Panc1 (cell line): ENCODE measurements around the gene CCDC32.
"Not testable (repeated sequence)": the region's sequence is repeated elsewhere in the genome, so short reads cannot be mapped to it uniquely, and the experiment has no call there.

Source experiments
- CTCF ChIP-seq: fragments of 450-650 bp; IDR thresholded peaks from 2 replicates; pipeline ENCODE4 v1.5.1; 2017; ENCODE audit warnings: mild to moderate bottlenecking
- POLR2AphosphoS5 ChIP-seq: IDR thresholded peaks from 2 replicates; pipeline ENCODE4 v1.6.1; 2012; ENCODE audit warnings: mild to moderate bottlenecking, low read depth, low read length, moderate library complexity
- SIN3A ChIP-seq: IDR thresholded peaks from 2 replicates; pipeline ENCODE4 v1.6.1; 2012; ENCODE audit warnings: low read depth, mild to moderate bottlenecking, low read length, moderate library complexity, borderline replicate concordance; ENCODE audit not compliant: insufficient read depth
- TCF7L2 ChIP-seq: IDR thresholded peaks from 2 replicates; pipeline ENCODE4 v1.6.1; 2011; ENCODE audit warnings: mild to moderate bottlenecking, low read depth, low read length, inconsistent platforms
- TF ChIP-seq, protein P1 (sequence below), 2 experiments: IDR thresholded peaks; 2 replicates each; pipeline ENCODE4 v1.6.1; 2011 to 2012; ENCODE audit warnings: low read depth in 2 of 2, control low read depth in 1 of 2, low read length in 1 of 2, mild to moderate bottlenecking in 1 of 2, moderate library complexity in 1 of 2; ENCODE audit not compliant: insufficient read depth in 1 of 2

- not testable (repeated sequence) for TF ChIP-seq CTCF, TCF7L2, SIN3A, POLR2AphosphoS5
- TF ChIP-seq, protein P1, sequence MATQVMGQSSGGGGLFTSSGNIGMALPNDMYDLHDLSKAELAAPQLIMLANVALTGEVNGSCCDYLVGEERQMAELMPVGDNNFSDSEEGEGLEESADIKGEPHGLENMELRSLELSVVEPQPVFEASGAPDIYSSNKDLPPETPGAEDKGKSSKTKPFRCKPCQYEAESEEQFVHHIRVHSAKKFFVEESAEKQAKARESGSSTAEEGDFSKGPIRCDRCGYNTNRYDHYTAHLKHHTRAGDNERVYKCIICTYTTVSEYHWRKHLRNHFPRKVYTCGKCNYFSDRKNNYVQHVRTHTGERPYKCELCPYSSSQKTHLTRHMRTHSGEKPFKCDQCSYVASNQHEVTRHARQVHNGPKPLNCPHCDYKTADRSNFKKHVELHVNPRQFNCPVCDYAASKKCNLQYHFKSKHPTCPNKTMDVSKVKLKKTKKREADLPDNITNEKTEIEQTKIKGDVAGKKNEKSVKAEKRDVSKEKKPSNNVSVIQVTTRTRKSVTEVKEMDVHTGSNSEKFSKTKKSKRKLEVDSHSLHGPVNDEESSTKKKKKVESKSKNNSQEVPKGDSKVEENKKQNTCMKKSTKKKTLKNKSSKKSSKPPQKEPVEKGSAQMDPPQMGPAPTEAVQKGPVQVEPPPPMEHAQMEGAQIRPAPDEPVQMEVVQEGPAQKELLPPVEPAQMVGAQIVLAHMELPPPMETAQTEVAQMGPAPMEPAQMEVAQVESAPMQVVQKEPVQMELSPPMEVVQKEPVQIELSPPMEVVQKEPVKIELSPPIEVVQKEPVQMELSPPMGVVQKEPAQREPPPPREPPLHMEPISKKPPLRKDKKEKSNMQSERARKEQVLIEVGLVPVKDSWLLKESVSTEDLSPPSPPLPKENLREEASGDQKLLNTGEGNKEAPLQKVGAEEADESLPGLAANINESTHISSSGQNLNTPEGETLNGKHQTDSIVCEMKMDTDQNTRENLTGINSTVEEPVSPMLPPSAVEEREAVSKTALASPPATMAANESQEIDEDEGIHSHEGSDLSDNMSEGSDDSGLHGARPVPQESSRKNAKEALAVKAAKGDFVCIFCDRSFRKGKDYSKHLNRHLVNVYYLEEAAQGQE (IDR thresholded peaks at IDR 0.05; ENCODE audit: insufficient read depth in 1 of 2, low read depth in 2 of 2, low read length in 1 of 2): not testable (repeated sequence)
Measured at GRCh38 chr15:40576914-40577313, 12.1 kb upstream of the CCDC32 start.
